ENCODE results near the gene DNER. TPM values are rescaled to one million over a fixed set of nuclear protein-coding genes. Genes with fewer than 3 reads are reported as not detected.

DNER gene
- total RNA-seq, 3 donors from 2014 or later (not counting 1 experiment from before 2014, with no cell fraction given) = not detected

DNA sequence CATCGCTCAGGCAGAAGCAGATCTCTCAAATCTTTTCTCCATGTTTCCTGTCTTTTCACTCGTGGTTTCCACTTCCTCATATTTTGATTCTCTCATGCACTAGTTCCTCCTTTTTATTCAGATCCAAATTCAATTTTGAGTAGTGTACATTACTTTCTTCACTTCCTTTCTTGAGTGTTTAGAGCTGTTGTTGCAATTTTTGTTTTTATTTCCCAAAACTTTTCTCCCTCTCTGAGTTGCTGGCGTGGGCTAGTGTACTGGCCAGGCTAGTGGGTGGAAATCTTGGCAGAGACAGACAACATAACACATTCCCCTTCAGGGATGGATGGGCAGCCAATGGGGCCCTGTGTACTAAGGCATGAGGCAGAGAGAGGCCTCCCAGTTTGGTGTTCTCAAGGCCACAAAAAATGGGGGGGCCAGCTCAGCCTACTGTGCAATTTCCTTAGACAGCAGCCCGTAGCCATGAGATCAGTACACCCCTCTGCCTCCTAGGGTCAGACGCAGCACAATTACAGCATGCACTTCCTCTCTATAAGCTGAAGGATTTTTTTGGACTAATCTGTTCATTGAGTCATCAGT lies 298.1 kb downstream of the DNER start:
- TF ChIP-seq, protein P1, sequence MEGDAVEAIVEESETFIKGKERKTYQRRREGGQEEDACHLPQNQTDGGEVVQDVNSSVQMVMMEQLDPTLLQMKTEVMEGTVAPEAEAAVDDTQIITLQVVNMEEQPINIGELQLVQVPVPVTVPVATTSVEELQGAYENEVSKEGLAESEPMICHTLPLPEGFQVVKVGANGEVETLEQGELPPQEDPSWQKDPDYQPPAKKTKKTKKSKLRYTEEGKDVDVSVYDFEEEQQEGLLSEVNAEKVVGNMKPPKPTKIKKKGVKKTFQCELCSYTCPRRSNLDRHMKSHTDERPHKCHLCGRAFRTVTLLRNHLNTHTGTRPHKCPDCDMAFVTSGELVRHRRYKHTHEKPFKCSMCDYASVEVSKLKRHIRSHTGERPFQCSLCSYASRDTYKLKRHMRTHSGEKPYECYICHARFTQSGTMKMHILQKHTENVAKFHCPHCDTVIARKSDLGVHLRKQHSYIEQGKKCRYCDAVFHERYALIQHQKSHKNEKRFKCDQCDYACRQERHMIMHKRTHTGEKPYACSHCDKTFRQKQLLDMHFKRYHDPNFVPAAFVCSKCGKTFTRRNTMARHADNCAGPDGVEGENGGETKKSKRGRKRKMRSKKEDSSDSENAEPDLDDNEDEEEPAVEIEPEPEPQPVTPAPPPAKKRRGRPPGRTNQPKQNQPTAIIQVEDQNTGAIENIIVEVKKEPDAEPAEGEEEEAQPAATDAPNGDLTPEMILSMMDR (IDR thresholded peaks at IDR 0.05) = no peak
- Histone ChIP-seq H3K27ac (ENCODE audit: low read length) (no peak overlapping the region), H3K4me1 (ENCODE audit: control insufficient read depth, insufficient read depth, low read length) (no peaks in the 10 kb centered on the region), H3K36me3 (ENCODE audit: control insufficient read depth, insufficient read depth, low read length) (no peaks in the 10 kb centered on the region), H3K9me3 (ENCODE audit: control insufficient read depth, insufficient read depth, low read length) (no peaks in the 10 kb centered on the region), H3K4me3 (ENCODE audit: low read length) (no peak overlapping the region), H3K27me3 (ENCODE audit: control insufficient read depth, insufficient read depth, low read length) (no peaks in the 10 kb centered on the region)
- ATAC-seq = peak in 2 of 3 donors; percentile 32 to 41
- H3K27ac Mint-ChIP-seq = no peak overlapping the region
- WGBS (ENCODE audit: insufficient coverage) = 0% methylated on average over 5 of the region's 5 CpGs
- no peak overlapping the region for H3K4me3 Mint-ChIP-seq
- peaks cover 0 to 3% of the 10 kb centered on the region in 2 donors for H3K27me3 Mint-ChIP-seq (ENCODE audit: low read depth in 2 of 2)
- H3K36me3 Mint-ChIP-seq = no peaks in the 10 kb centered on the region
- DNase-seq = no peak
- H3K4me1 Mint-ChIP-seq = no peaks in the 10 kb centered on the region
- intact Hi-C loops (cut with micrococcal nuclease) = no loop called here
- peaks cover 0 to 3% of the 10 kb centered on the region in 2 donors for H3K9me3 Mint-ChIP-seq

DNA sequence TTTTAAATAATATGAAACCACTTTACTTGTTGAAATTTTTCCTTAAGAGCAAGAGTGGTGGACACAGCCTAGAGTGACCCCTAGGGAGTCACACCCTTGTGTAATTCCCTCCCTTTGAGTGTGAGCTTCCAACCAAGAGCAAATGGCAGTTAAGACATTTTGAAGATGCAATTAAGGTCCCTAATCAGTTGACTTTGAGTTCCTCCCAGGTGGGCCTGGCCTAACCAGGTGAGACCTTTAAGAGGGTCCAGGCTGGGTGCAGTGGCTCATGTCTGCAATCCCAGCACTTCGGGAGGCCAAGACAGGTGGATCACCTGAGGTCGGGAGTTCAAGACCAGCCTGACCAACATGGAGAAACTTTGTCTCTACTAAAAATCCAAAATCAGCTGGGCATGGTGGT lies 299.7 kb downstream of the DNER start:
- Histone ChIP-seq H3K9me3 (ENCODE audit: control insufficient read depth, insufficient read depth, low read length) (no peaks in the 10 kb centered on the region), H3K4me1 (ENCODE audit: control insufficient read depth, insufficient read depth, low read length) (no peaks in the 10 kb centered on the region), H3K36me3 (ENCODE audit: control insufficient read depth, insufficient read depth, low read length) (no peaks in the 10 kb centered on the region), H3K27ac (ENCODE audit: low read length) (no peak overlapping the region), H3K27me3 (ENCODE audit: control insufficient read depth, insufficient read depth, low read length) (no peaks in the 10 kb centered on the region), H3K4me3 (ENCODE audit: low read length) (no peak overlapping the region)
- Mint-ChIP-seq H3K9me3 (peaks cover 0 to 3% of the 10 kb centered on the region in 2 donors), H3K4me3 (no peak overlapping the region), H3K27ac (no peak overlapping the region), H3K36me3 (no peaks in the 10 kb centered on the region), H3K4me1 (no peaks in the 10 kb centered on the region), H3K27me3 (ENCODE audit: low read depth in 2 of 2) (no peaks in the 10 kb centered on the region)
- ATAC-seq (no peak), DNase-seq (no peak)
- TF ChIP-seq, protein P1 (IDR thresholded peaks at IDR 0.05) = no peak
- intact Hi-C loops (cut with micrococcal nuclease) = no loop called here
- 94% methylated on average over 2 of the region's 2 CpGs for WGBS (ENCODE audit: insufficient coverage)

DNA sequence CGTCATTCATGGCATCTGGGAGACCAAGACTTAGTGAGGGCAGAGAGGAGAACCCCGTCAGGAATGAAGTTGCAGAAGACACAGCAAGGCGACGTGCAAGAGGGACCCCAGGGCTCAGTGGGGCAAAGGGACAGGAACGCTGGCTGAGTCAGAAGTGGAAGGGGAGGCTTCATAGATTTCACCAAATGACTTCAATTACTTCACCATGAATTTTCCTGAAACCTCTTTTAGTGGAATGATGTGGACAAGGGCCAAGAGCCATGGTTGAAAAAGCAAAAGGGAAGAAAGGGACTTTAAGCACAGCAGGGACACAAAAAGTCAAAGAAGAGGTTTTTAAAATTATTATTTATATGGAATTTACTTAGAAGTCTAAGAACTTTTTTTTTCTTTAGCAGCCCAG lies 301.7 kb downstream of the DNER start:
- 80% methylated on average over 4 of the region's 5 CpGs for WGBS (ENCODE audit: insufficient coverage)
- Mint-ChIP-seq H3K9me3 (peaks cover 0 to 3% of the 10 kb centered on the region in 2 donors), H3K27ac (no peak overlapping the region), H3K4me1 (no peaks in the 10 kb centered on the region), H3K4me3 (no peak overlapping the region), H3K36me3 (no peaks in the 10 kb centered on the region), H3K27me3 (ENCODE audit: low read depth in 2 of 2) (no peaks in the 10 kb centered on the region)
- ATAC-seq = no peak
- DNase-seq = no peak
- TF ChIP-seq, protein P1 (IDR thresholded peaks at IDR 0.05) = no peak
- Histone ChIP-seq H3K9me3 (ENCODE audit: control insufficient read depth, insufficient read depth, low read length) (no peaks in the 10 kb centered on the region), H3K4me3 (ENCODE audit: low read length) (no peak overlapping the region), H3K27ac (ENCODE audit: low read length) (no peak overlapping the region), H3K4me1 (ENCODE audit: control insufficient read depth, insufficient read depth, low read length) (no peaks in the 10 kb centered on the region), H3K36me3 (ENCODE audit: control insufficient read depth, insufficient read depth, low read length) (no peaks in the 10 kb centered on the region), H3K27me3 (ENCODE audit: control insufficient read depth, insufficient read depth, low read length) (no peaks in the 10 kb centered on the region)
- intact Hi-C loops (cut with micrococcal nuclease) = no loop called here

DNA sequence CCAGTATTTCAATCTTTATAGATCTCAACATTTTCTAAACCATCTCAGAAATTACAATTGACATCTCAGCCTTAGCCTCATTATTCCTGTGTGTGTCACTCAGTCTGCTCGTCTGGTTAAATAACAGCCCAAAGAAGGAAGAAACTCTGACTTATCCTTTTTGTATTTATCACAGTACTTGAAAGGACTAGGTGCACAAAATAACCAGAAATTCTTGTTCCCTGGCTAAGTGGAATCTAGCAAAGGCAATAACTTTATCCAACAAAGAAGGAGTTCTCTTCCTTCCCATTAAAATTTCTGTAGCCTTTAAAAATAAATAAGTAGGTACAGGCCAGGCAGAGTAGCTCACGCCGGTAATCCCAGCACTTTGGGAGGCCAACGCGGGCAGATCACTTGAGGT lies 303.4 kb downstream of the DNER start:
- H3K4me1 ChIP-seq (ENCODE audit: control insufficient read depth, insufficient read depth, low read length) = no peaks in the 10 kb centered on the region
- H3K9me3 ChIP-seq (ENCODE audit: control insufficient read depth, insufficient read depth, low read length) = no peaks in the 10 kb centered on the region
- no peaks in the 10 kb centered on the region for H3K27me3 ChIP-seq (ENCODE audit: control insufficient read depth, insufficient read depth, low read length)
- Mint-ChIP-seq H3K27ac (no peak overlapping the region), H3K9me3 (peaks cover 0 to 3% of the 10 kb centered on the region in 2 donors), H3K4me1 (no peaks in the 10 kb centered on the region), H3K36me3 (no peaks in the 10 kb centered on the region), H3K27me3 (ENCODE audit: low read depth in 2 of 2) (no peaks in the 10 kb centered on the region), H3K4me3 (no peak overlapping the region)
- DNase-seq (no peak), ATAC-seq (no peak)
- no peak overlapping the region for H3K27ac ChIP-seq (ENCODE audit: low read length)
- TF ChIP-seq, protein P1 (IDR thresholded peaks at IDR 0.05) = no peak
- intact Hi-C loops (cut with micrococcal nuclease) = no loop called here
- WGBS (ENCODE audit: insufficient coverage) = 94% methylated on average over 5 of the region's 5 CpGs
- no peaks in the 10 kb centered on the region for H3K36me3 ChIP-seq (ENCODE audit: control insufficient read depth, insufficient read depth, low read length)
- H3K4me3 ChIP-seq (ENCODE audit: low read length) = no peak overlapping the region

All from natural killer cell (primary cell).